ENCODE measurements around the gene EMILIN2. TPM values are rescaled to one million over a fixed set of nuclear protein-coding genes. Genes with fewer than 3 reads are reported as not detected.

Gene EMILIN2
- total and polyA plus RNA-seq, 2 of the 8 experiments (the other 6 are each of a cell fraction or from before 2014, with no cell fraction given), result 6.0 to 7.5 TPM

DNA sequence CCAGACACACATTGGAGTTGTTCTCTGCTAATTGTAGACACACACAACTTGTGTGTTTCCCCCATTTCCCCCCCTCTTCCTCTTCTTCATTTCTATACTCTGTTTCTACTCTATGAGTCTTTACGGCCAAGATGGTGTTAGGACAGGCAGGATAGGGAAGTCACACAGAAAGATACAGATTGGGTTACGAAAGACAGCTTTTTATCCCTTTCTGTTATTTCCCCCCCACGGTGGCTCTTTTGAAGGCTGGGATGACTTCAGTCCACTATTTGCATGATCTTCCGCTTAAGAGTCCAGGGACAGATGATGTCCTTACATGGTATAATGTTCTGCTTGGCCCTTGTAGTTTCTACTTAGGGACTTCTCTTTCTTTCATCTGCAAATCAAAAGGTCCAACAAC lies 1.6 kb upstream of the EMILIN2 start:
- Histone ChIP-seq H3K27ac (ENCODE audit: low read depth, low read length) (no peak overlapping the region), H4K5ac (ENCODE audit: insufficient read length, low read depth, low read length) (no peak overlapping the region), H3K9me3 (ENCODE audit: insufficient read depth in 2 of 2, low read depth in 1 of 2, low read length in 1 of 2) (no peaks in the 10 kb centered on the region; a peak in 1 of 4 replicates), H3K14ac (ENCODE audit: insufficient read length) (no peak overlapping the region), H3K9ac (replicated peaks in 1 of 4; ENCODE audit: extremely low read depth in 1 of 4, low read depth in 3 of 4, low read length in 3 of 4) (no peak overlapping the region), H2AFZ (ENCODE audit: low read length) (no peak overlapping the region), H3K4ac (replicated peaks; ENCODE audit: insufficient read length, low read depth, low read length) (no peak overlapping the region), H4K8ac (ENCODE audit: extremely low read depth, insufficient read depth, low read length) (no peak overlapping the region), H3K18ac (ENCODE audit: extremely low read depth, low read length) (no peak overlapping the region), H3K56ac (replicated peaks; ENCODE audit: insufficient read length, low read depth, low read length) (no peak overlapping the region), H3K79me2 (ENCODE audit: control insufficient read depth in 1 of 2, insufficient read depth in 2 of 2, low read length in 2 of 2) (no peaks in the 10 kb centered on the region), H3K4me3 (ENCODE audit: extremely low read depth in 1 of 4, insufficient read depth in 2 of 4, low read depth in 3 of 4, low read length in 4 of 4) (no peak overlapping the region), H2BK5ac (ENCODE audit: low read depth, low read length) (no peak overlapping the region), H3K79me1 (ENCODE audit: low read depth, low read length) (no peaks in the 10 kb centered on the region), H3K23ac (ENCODE audit: insufficient read length) (no peak overlapping the region), H3K36me3 (ENCODE audit: control insufficient read depth in 2 of 4, insufficient read depth in 4 of 4, low read length in 3 of 4) (no peaks in the 10 kb centered on the region), H3K4me1 (replicated peaks in 1 of 4; ENCODE audit: control insufficient read depth in 3 of 4, insufficient read depth in 4 of 4, low read length in 3 of 4) (peaks cover 0 to 10% (median 4%) of the 10 kb centered on the region in 4 experiments; a peak in 3 of 7 replicates), H2AK5ac (ENCODE audit: low read depth, low read length) (no peak overlapping the region), H4K91ac (replicated peaks; ENCODE audit: insufficient read length, low read length) (no peak overlapping the region), H3K27me3 (replicated peaks in 1 of 4; ENCODE audit: control insufficient read depth in 3 of 4, extremely low read depth in 1 of 4, insufficient read depth in 3 of 4, low read length in 3 of 4) (peaks cover 7 to 52% (median 44%) of the 10 kb centered on the region in 4 experiments), H2BK12ac (ENCODE audit: low read depth, low read length) (no peak overlapping the region), H4K20me1 (replicated peaks in 1 of 2; ENCODE audit: control insufficient read depth in 1 of 2, insufficient read depth in 2 of 2, low read length in 2 of 2) (peaks cover 0 to 2% of the 10 kb centered on the region in 2 experiments), H2BK15ac (ENCODE audit: low read length) (no peak overlapping the region), H3K4me2 (ENCODE audit: insufficient read depth in 1 of 2, low read depth in 2 of 2, low read length in 2 of 2) (no peak overlapping the region; a peak in 1 of 4 replicates), H2BK20ac (ENCODE audit: low read length) (no peak overlapping the region), H2BK120ac (replicated peaks; ENCODE audit: low read depth, low read length) (no peak overlapping the region), H3K23me2 (ENCODE audit: low read depth, low read length) (peaks cover 14% of the 10 kb centered on the region; the same call in 1 of the 2 replicates)
- ChIA-PET POLR2A (ENCODE audit: partially characterized antibody) (interaction anchor here (0.6 to 2.6 kb wide), 2 partner anchors 27 to 189 kb away, joined by 6 read pairs; partner anchors contain the start of gene SMCHD1), CTCF (ENCODE audit: partially characterized antibody) (interaction anchor here (0.6 kb wide), 2 partner anchors 13 to 38 kb away, joined by 3 to 4 read pairs; no protein-coding TSS in a partner anchor)
- 88% methylated on average over 4 of the region's 4 CpGs; no CpG with 5 or more reads in 1 of the 2 experiments for WGBS, 2 experiments (ENCODE audit: extremely low coverage in 1 of 2, insufficient coverage in 1 of 2, insufficient read length in 1 of 2, insufficient replicate concordance in 2 of 2, low coverage in 1 of 2, low lambda C conversion rate in 2 of 2, missing lambda C conversion rate in 1 of 2)
- FAIRE-seq (no peak), DNase-seq (ENCODE audit: low read depth in 1 of 2, low spot score in 2 of 2) (no peak)
- no peak for TF ChIP-seq TEAD4 (IDR thresholded peaks at IDR 0.05; ENCODE audit: low read depth, low read length)
- TF ChIP-seq, protein P1, sequence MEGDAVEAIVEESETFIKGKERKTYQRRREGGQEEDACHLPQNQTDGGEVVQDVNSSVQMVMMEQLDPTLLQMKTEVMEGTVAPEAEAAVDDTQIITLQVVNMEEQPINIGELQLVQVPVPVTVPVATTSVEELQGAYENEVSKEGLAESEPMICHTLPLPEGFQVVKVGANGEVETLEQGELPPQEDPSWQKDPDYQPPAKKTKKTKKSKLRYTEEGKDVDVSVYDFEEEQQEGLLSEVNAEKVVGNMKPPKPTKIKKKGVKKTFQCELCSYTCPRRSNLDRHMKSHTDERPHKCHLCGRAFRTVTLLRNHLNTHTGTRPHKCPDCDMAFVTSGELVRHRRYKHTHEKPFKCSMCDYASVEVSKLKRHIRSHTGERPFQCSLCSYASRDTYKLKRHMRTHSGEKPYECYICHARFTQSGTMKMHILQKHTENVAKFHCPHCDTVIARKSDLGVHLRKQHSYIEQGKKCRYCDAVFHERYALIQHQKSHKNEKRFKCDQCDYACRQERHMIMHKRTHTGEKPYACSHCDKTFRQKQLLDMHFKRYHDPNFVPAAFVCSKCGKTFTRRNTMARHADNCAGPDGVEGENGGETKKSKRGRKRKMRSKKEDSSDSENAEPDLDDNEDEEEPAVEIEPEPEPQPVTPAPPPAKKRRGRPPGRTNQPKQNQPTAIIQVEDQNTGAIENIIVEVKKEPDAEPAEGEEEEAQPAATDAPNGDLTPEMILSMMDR (IDR thresholded peaks at IDR 0.05; ENCODE audit: control extremely low read depth in 1 of 3, insufficient read depth in 1 of 3, low read depth in 1 of 3, low read length in 3 of 3), result no peak
- no peak for TF ChIP-seq NRF1 (IDR thresholded peaks at IDR 0.05; ENCODE audit: low read depth, low read length)
- TF ChIP-seq RFX5 (IDR thresholded peaks at IDR 0.05; ENCODE audit: borderline replicate concordance, low read depth, low read length), result no peak
- TF ChIP-seq RNF2 (IDR thresholded peaks at IDR 0.05; ENCODE audit: borderline replicate concordance, low read depth, low read length, missing control alignments, poor library complexity, severe bottlenecking), result no peak
- no peak for TF ChIP-seq JUN (IDR thresholded peaks at IDR 0.05; ENCODE audit: low read depth, low read length)
- no peak for TF ChIP-seq CHD2 (IDR thresholded peaks at IDR 0.05; ENCODE audit: low read length)
- TF ChIP-seq CBX5 (IDR thresholded peaks at IDR 0.05; ENCODE audit: low read depth, low read length), result no peak
- no peak for TF ChIP-seq SIN3A (conservative IDR thresholded peaks at IDR 0.05 in 1 of 2, IDR thresholded peaks at IDR 0.05 in 1 of 2; ENCODE audit: low read depth in 1 of 2, low read length in 2 of 2)
- TF ChIP-seq GABPA (IDR thresholded peaks at IDR 0.05; ENCODE audit: borderline replicate concordance, insufficient read depth, low read length), result no peak
- no peak for TF ChIP-seq SRF (IDR thresholded peaks at IDR 0.05; ENCODE audit: low read depth, low read length)
